Mucosa of descending colon (tissue), 3 donors: ENCODE results near the gene DLL3. TPM values are rescaled to one million over a fixed set of nuclear protein-coding genes. Genes with fewer than 3 reads are reported as not detected.
A peak's percentile ranks its signal among the peaks of the same experiment; 100 is the strongest.

Experiments used
- ATAC-seq: fragments of 200-7000 bp; cut with Tn5 transposase; one replicate; pipeline ENCODE4 v1.9.1; 2020; ENCODE audit warnings: mild to moderate bottlenecking, moderate library complexity
- DNase-seq, 3 donors: peaks; one replicate each; pipeline ENCODE4 v3.0.0-alpha.2; 2020
- H3K36me3 ChIP-seq: fragments of 200-600 bp; one replicate; pipeline ENCODE4 v1.8.0; 2021; ENCODE audit warnings: low read depth, mild to moderate bottlenecking
- H3K4me1 ChIP-seq: fragments of 200-600 bp; one replicate; pipeline ENCODE4 v1.8.0; 2021; ENCODE audit warnings: low read depth, mild to moderate bottlenecking
- H3K4me3 ChIP-seq: fragments of 200-600 bp; one replicate; pipeline ENCODE4 v1.8.0; 2021; ENCODE audit warnings: mild to moderate bottlenecking
- H3K9me3 ChIP-seq: fragments of 200-600 bp; one replicate; pipeline ENCODE4 v1.8.0; 2021; ENCODE audit warnings: mild to moderate bottlenecking
- CTCF ChIP-seq: fragments of 200-600 bp; IDR thresholded peaks from one replicate; pipeline ENCODE4 v1.8.0; 2022; ENCODE audit warnings: antibody characterized with exemption, mild to moderate bottlenecking
- intact Hi-C, 2 donors: fragments of 100-400 bp; cut with DNase I in 1 of 2; cut with micrococcal nuclease in 1 of 2; formaldehyde crosslinking; loops; one replicate each; pipeline versions ENCODE4 v1.11.0 to v1.11.1; 2022; cut with DNase I, micrococcal nuclease
- total RNA-seq, 3 donors: library from RNA; stranded (reverse); fragmentation: NEBNext Ultra II Directional in 2 of 3; extraction: Animal tissue kit (Norgen Biotek cat#: 25700) in 2 of 3; gene quantifications; one replicate each; pipeline versions ENCODE4 v1.2.1 to v1.2.4, GENCODE V29; 2021 to 2023
- donor health status: DM: no; HTN: no; CAD: no; lungs with moderate emphysema.
- donor health status: DM: no; HTN: no; CAD: no.
- donor health status: DM: no; HTN: yes; CAD: no.

DLL3 gene
- total RNA-seq, 3 donors from 2014 or later, result not detected

DNA sequence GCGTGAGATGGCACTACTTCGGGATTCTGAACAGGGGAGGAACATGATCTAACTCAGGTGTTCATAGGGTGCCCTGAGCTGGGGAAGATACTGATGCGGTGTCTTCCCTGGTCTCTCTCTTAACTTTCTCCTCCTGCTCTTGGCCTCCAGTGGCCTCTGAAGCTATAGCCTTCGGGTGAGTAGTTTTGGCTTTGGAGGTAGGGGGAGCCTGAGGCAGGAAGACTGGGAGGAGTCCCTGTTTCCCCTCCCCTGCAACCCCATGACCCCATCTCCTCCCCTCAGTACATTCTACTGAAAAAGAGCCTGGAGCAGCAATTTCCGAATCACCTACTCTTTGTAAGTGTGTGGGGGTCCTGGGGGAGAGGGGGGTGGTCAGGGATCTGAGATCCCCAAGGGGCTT lies 19.7 kb downstream of the DLL3 start:
- ATAC-seq (no peak), DNase-seq (no peak)
- no peaks in the 10 kb centered on the region for H3K36me3 ChIP-seq
- H3K4me3 ChIP-seq, result no peak overlapping the region
- intact Hi-C loops, result no loop called here
- TF ChIP-seq CTCF, result no peak
- H3K9me3 ChIP-seq, result no peaks in the 10 kb centered on the region
- peaks cover 11% of the 10 kb centered on the region for H3K4me1 ChIP-seq

DNA sequence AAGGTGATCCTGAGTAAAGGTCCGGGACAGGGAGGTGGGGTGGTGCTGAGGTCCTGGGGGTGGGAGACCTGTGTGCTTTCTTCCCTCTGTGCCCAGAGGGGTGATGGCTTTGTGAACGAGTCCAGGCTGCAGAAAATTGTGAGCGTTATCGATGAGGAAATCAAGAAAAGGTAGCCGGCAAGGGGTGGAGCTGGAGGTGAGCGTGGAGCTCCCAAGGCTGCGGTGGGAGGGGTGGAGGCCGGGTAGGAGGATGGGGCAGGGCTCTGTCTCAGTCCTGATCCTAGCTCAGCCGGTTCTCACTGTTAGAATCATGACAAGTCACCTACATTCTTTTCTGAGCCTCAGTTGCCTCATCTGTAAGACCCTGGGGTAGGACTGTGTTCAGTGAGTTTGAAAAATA lies 20.2 kb downstream of the DLL3 start:
- Histone ChIP-seq H3K4me3 (no peak overlapping the region), H3K36me3 (no peaks in the 10 kb centered on the region), H3K9me3 (no peaks in the 10 kb centered on the region), H3K4me1 (peaks cover 11% of the 10 kb centered on the region)
- TF ChIP-seq CTCF, result no peak
- intact Hi-C loops, result no loop called here
- DNase-seq (no peak), ATAC-seq (no peak)

DNA sequence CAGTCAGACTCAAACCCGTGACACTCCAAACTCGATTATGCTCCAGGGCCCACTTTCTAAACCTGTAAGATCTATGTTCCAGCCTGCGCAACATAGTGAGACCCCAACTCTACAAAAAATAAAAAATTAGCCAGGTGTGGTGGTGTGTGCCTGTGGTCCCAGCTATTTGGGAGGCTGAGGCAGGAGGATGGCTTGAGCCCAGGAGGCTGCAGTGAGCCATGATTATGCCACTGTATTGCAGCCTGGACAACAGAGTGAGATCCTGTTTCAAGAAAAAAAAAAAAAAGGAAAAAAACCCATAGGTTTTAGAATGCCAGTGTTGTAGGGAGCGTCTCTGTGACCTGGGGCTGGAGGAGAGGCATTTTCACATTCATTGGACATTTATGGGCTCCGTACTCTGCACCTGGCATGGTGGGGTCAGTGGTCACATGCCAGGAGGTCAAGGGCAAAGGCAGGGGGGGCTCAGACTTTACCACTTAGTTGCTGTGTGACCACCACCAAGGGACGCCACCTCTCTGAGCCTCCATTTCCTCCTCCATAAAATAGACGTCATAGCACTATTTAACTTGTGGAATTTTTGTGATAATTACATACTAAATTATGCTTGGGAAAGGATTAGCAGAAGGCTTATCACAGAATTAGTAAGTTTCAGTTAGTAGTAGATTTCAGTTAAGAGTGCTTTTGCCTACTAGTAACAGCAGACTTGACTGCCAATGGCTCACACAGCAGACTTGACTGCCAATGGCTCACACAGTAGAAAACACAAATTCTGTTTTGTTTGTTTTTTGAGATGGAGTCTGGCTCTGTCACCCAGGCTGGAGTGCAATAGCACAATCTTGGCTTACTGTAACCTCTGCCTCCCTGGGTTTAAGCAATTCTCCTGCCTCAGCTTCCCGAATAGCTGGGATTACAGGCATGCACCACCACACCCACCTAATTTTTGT lies 22.1 kb downstream of the DLL3 start:
- no peaks in the 10 kb centered on the region for H3K9me3 ChIP-seq
- intact Hi-C loops, result no loop called here
- no peak for TF ChIP-seq CTCF
- DNase-seq (no peak), ATAC-seq (no peak)
- peaks cover 4% of the 10 kb centered on the region for H3K4me1 ChIP-seq
- H3K36me3 ChIP-seq, result no peaks in the 10 kb centered on the region
- H3K4me3 ChIP-seq, result no peak overlapping the region

GRCh38 chr19:39524495-39524894 lies 25.7 kb downstream of the DLL3 start:
- TF ChIP-seq CTCF, result no peak
- peak in 1 of 3 donors; percentile 48 for DNase-seq
- Histone ChIP-seq H3K4me1 (peaks cover 3% of the 10 kb centered on the region), H3K4me3 (no peak overlapping the region), H3K36me3 (no peaks in the 10 kb centered on the region), H3K9me3 (no peaks in the 10 kb centered on the region)
- ATAC-seq, result peak; percentile 84
- intact Hi-C loops, result no loop called here

- TF ChIP-seq CTCF, result no peak
- ATAC-seq (peak; percentile 21), DNase-seq (no peak)
- Histone ChIP-seq H3K4me3 (no peak overlapping the region), H3K9me3 (no peaks in the 10 kb centered on the region), H3K36me3 (no peaks in the 10 kb centered on the region), H3K4me1 (peaks cover 6% of the 10 kb centered on the region)
- intact Hi-C loops, result no loop called here
Measured at GRCh38 chr19:39525205-39525604, 26.5 kb downstream of the DLL3 start.
